ENCODE results near the gene CPSF6. TPM values are rescaled to one million over a fixed set of nuclear protein-coding genes. Genes with fewer than 3 reads are reported as not detected.
"Not testable (repeated sequence)": the region's sequence is repeated elsewhere in the genome, so short reads cannot be mapped to it uniquely, and the experiment has no call there.

CPSF6 gene
- total RNA-seq, 6 experiments from 2014 or later: 54.1 to 66.1 (median 60.1) TPM

DNA sequence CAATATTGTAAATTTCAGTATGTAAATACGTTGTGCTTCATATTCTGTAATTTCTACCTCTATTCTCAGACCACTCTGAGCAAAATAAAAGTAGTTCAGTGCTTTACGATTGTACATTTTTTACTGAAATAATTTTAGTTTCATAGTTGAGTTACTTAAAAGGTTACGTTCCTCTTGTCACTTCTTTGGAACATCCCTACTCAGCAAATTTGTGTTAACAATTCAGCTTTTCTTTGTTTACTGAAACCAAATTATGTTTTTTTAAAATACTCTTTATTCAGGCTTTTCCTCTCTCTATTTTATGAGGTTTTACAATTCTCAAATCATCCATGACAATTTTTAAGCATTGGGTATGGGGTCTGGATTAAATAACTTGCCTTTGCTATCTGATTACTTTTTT lies 25.8 kb downstream of the CPSF6 start:
- Mint-ChIP-seq H3K9me3 (no peaks in the 10 kb centered on the region), H3K36me3 (ENCODE audit: low read depth) (peaks cover 24% of the 10 kb centered on the region), H3K27me3 (ENCODE audit: insufficient read depth) (no peaks in the 10 kb centered on the region), H3K4me3 (no peak overlapping the region), H3K4me1 (ENCODE audit: low read depth) (peaks cover 19% of the 10 kb centered on the region), H3K27ac (no peak overlapping the region)
- no peak for DNase-seq
- no peak for TF ChIP-seq CTCF (IDR thresholded peaks at IDR 0.05)

GRCh38 chr12:69265633-69266032 lies 26.3 kb downstream of the CPSF6 start:
- H3K36me3 Mint-ChIP-seq (ENCODE audit: low read depth): peaks cover 19% of the 10 kb centered on the region
- not testable (repeated sequence) for H3K4me3 Mint-ChIP-seq

DNA sequence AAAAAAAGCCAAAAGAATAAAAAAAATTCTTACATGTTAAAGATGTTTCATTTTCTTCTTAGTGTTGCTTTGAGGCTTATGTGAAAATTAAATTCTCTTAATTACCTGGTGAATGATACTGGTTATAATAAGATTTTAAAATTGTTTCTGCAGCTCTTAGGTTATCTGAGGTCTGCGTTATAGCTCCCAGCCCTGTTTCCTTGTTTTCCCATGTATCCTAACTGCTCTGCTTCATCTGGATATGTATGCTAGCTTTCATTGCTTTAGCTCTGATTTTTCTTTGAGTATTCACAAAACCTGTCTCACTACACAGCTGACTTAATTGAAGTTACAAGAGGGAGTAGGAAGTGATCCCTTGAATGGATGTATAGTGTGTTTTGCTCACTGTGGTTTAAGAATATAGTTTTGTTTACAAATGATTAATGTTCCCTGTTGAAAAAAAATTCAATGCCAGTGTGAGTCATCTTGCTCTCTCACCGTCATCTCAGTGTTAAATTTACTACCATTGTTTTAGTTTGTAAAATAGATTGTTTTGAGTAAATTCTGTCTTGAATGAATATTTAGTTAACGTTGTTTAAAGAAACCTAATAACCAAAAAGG lies 26.8 kb downstream of the CPSF6 start:
- DNase-seq: peak; percentile 59
- Mint-ChIP-seq H3K9me3 (no peaks in the 10 kb centered on the region), H3K4me1 (ENCODE audit: low read depth) (peaks cover 19% of the 10 kb centered on the region), H3K27me3 (ENCODE audit: insufficient read depth) (no peaks in the 10 kb centered on the region), H3K4me3 (no peak overlapping the region), H3K36me3 (ENCODE audit: low read depth) (peaks cover 14% of the 10 kb centered on the region), H3K27ac (peak overlapping the region; percentile 51)
- no peak for TF ChIP-seq CTCF (IDR thresholded peaks at IDR 0.05)

More at GRCh38 chr12:69265633-69266032, 26.3 kb downstream of the CPSF6 start:
- peaks cover 19% of the 10 kb centered on the region for H3K4me1 Mint-ChIP-seq (ENCODE audit: low read depth)
- H3K27ac Mint-ChIP-seq; H3K27me3 Mint-ChIP-seq (ENCODE audit: insufficient read depth); DNase-seq; H3K9me3 Mint-ChIP-seq: not testable (repeated sequence)

GRCh38 chr12:69269736-69270135 lies 30.4 kb downstream of the CPSF6 start:
- Mint-ChIP-seq H3K36me3 (ENCODE audit: low read depth) (no peaks in the 10 kb centered on the region), H3K27me3 (ENCODE audit: insufficient read depth) (no peaks in the 10 kb centered on the region), H3K27ac (no peak overlapping the region), H3K9me3 (no peaks in the 10 kb centered on the region), H3K4me1 (ENCODE audit: low read depth) (peaks cover 23% of the 10 kb centered on the region), H3K4me3 (no peak overlapping the region)
- TF ChIP-seq CTCF (IDR thresholded peaks at IDR 0.05): no peak
- DNase-seq: no peak

- DNase-seq: no peak
- Mint-ChIP-seq H3K27ac (no peak overlapping the region), H3K4me1 (ENCODE audit: low read depth) (peaks cover 10% of the 10 kb centered on the region; the same call in 1 of the 2 replicates), H3K27me3 (ENCODE audit: insufficient read depth) (no peaks in the 10 kb centered on the region), H3K4me3 (no peak overlapping the region), H3K36me3 (ENCODE audit: low read depth) (no peaks in the 10 kb centered on the region), H3K9me3 (no peaks in the 10 kb centered on the region)
- TF ChIP-seq CTCF (IDR thresholded peaks at IDR 0.05): no peak
These were observed 33.1 kb downstream of the CPSF6 start for GRCh38 chr12:69272511-69272910.

DNA sequence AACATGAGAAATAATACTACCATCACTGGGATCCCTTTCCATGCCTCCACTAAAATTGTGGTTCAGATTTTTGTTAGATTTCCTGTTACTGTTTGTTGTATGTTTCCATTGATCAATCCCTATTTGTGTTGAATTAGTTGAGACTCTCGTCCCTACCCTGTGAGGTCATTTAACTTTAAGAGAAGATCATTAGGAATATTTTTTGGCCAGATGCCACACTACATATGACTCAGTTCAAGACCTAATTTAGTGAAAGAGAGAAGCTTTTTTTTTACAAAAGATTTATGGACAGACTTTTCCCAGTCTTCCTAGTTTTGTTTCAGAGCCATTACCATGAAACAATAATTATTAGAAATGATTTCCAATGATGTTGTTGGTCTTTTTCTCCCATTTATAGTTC lies 35.5 kb downstream of the CPSF6 start:
- H3K4me1 Mint-ChIP-seq (ENCODE audit: low read depth): peaks cover 10% of the 10 kb centered on the region; the same call in 1 of the 2 replicates
- peaks cover 3% of the 10 kb centered on the region; the same call in 1 of the 2 replicates for H3K27me3 Mint-ChIP-seq (ENCODE audit: insufficient read depth)
- H3K36me3 Mint-ChIP-seq (ENCODE audit: low read depth): no peaks in the 10 kb centered on the region
- TF ChIP-seq CTCF (IDR thresholded peaks at IDR 0.05): no peak
- H3K4me3 Mint-ChIP-seq: no peak overlapping the region
- no peak overlapping the region for H3K27ac Mint-ChIP-seq
- no peaks in the 10 kb centered on the region for H3K9me3 Mint-ChIP-seq
- DNase-seq: peak; percentile 23
